ENCODE results near the gene TSC1. TPM values are rescaled to one million over a fixed set of nuclear protein-coding genes. Genes with fewer than 3 reads are reported as not detected.

The TSC1 gene
- total RNA-seq, 1 donor from 2014 or later: 45.9 TPM

DNA sequence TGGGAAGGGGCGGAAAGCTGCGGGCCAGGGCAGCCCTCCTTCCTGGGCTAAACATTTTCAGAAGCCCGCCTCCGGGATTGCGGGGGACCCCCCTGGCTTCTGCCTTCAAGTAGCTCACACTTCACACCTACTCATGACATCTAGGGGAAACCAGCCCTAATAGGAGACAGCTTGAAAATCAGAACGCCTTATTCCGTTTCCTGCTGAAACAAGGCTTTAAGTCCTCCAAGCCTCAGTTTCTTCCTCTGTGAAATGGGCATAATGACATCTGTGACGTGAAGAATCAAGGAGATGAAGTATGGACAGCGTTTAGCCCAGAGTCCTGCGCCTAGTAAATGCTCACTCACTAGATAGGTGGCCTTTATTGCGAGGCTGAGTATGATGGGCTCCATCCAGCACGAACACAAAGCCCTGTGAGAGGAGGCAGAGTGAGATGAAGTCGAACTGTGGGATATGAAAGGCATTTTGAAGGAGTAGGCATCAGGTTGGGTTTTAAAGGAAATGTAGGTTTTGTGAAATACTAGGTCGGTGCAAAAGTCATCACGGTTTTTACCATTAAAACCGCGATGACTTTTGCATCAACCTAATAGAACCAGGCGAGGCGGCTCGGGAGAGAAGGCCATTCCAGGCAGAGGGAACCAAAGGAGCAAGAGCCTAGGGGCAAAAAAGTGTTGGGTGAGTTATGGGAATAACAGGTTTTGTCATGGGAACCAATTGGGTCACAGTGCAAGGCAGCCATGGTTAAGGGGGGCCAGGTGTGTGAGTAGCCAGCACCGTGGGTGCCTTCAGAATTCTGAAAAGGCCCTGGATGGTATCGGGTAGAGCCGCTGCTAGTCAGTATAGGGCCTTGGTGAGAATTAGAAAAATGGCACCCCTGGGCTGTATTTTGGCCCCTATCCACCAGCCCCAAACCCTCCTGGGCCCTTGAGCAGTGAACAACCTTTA lies 1.0 kb upstream of the TSC1 start:
- DNase-seq (no peak), ATAC-seq (ENCODE audit: poor library complexity) (no peak)
- intact Hi-C loops (cut with DNase I): no loop called here

DNA sequence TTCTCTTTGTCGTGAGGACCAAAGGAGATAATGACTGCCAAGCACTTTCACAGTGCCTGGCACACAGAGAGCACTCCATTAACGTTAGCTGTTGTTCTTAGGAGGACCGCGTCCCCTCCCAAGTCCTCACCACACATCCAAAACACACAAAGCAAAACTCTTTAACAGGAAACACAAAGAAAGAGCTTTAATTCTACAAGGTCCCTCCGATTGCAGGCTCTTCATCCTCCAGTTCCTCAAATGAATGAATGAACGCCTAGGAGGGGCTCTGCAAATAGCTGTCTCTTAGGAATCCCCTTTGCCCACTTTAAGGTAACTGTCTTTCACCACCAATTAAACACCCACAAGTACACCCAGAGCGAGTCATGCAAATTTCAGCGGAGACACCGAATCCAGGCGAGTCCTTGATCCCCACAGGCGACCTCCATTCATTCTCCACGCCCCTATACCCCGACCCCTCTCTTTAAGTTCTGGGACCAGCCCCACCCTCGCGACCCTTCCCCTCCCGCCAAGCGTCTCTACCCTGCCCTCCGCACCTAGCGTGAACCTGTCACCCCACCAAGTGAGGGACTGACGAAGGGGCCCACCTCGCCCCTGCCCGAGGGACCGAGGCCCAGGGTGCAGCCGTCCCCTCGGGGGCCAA lies 644 bp downstream of the TSC1 start:
- DNase-seq: no peak
- intact Hi-C loops (cut with DNase I): no loop called here

DNA sequence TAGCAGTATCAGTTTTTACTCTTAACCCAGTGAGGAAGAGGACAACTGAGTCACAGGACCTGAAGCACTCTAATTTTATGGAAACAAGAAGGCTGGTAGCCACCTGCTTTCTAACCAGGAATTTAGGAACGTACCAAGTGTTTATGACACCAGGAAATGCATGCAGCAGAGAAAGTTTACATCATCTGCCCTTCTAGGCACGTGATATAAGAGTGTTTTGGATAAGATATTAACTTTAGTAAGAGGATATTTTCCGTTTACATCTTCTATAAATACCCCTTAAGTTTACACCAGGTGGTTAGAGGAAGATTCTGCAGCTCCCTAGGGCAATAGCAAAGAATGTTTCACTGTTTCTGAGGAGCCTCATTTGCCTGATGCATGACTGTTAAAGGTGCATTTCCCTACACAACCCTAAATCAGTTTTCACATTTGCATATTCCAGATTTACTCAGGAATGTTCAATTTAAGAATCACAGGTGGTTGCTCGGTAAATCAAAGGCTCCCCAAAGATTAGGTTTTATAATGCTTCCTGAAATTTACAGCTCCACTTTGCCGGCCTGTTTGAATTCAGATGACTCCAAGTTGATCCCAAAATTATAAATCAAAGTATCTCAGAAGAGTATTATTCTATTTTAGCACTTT lies 1.8 kb downstream of the TSC1 start:
- intact Hi-C loops (cut with DNase I): no loop called here
- DNase-seq (no peak), ATAC-seq (ENCODE audit: poor library complexity) (no peak)

More for the DNA sequence above, 644 bp downstream of the TSC1 start:
- no peak for ATAC-seq (ENCODE audit: poor library complexity)

DNA sequence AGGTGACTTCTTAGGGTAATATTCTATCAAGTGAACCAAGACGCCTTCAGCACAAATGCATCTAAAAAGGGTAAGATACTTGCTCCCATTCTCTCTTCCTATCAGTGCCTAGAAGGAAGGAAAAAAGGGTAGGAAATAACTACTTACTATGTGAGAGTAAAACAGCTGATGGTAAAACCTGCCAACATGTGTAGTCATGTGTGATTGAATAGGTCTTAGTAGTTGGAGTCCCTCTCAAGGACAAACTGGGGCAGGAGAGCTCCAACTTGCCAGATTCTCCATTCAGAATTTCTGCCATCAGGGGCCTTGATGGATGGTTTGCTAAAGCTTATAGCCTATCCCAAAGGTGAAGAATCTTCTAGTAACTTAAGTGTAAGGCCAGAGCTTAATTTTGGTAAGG lies 5.2 kb downstream of the TSC1 start:
- intact Hi-C loops (cut with DNase I): no loop called here
- DNase-seq (no peak), ATAC-seq (ENCODE audit: poor library complexity) (no peak)

DNA sequence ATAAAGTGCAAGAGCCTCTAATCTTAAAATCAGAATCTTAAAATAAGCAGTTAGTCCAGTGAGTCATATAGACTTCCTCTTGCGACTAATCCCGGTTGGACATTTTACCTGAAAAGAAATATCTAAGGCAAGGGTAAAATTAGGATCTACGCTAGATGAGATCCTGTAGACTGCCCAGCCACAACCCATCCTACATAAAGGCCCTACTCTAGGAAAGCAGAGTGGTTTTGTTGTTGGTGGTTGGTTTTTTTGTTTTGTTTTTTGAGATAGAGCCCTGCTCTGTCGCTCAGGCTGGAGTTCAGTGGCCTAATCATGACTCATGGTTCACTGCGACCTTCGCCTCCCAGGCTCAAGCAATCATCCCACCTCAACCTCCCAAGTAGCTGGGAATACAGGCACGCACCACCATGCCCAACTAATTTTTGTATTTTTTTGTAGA lies 6.9 kb downstream of the TSC1 start:
- DNase-seq (no peak), ATAC-seq (ENCODE audit: poor library complexity) (no peak)
- intact Hi-C loops (cut with DNase I): no loop called here

DNA sequence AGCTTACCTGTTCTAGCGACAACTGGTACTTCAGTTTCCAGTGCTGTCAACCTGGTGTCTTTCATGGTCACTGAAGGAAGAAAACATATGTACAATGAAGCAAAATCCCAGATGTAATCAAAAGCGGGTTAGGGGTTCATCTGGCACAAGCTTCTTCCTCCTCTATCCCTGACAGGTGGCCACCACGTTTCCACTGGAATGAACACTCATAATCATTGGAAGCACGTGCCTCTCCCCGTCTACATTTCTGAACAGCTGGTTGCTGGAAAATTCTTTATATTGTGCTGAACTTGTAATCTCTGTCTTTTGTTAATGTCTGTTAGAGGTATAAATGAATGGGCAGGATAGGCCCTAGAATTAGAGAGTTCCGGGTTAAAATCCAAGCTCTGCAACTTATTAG lies 9.4 kb downstream of the TSC1 start:
- intact Hi-C loops (cut with DNase I): no loop called here
- DNase-seq: no peak
- ATAC-seq (ENCODE audit: poor library complexity): no peak

DNA sequence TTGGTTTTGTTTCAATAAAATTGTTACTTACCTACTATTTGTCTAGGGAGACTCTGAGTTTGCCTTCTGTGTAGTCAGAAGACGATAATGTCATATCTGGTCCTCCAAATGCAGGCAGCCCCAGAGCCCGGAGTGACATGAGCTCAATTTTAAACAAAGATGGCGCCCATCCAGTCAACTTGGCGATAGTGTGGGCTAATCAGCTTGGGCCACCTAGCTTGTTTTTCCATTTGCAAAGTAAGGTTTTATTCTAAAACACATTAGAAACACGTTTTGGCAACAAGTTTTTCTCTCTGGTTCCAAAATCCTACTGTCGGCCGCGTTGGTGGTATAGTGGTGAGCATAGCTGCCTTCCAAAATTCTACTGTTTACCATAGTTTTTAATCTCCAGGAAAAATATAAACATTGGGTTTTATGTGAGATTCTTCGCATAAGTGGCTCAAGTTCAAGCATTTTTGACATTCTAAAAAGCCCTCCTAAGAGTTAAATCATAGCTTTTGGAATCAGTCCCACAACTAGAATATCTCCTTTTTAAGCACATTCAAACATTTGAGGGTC lies 13.2 kb downstream of the TSC1 start:
- no peak for DNase-seq
- intact Hi-C loops (cut with DNase I): no loop called here
- no peak for ATAC-seq (ENCODE audit: poor library complexity)

DNA sequence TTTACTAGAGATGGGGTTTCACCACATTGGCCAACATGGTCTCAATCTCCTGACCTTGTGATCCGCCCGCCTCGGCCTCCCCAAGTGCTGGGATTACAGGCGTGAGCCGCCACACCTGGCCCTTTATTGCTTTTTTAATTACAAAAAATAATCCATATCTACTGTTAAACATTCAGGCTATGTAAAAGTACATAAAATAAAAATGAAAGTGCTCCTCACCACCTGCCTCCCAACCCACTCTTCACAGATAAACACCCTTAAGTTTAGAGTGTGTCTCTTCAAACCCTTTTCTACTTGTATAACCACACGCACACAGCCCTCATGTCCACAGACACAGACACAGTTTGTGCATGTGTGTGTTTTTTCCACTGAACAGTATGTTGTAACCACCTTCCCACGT lies 16.7 kb downstream of the TSC1 start:
- intact Hi-C loops (cut with DNase I): no loop called here
- ATAC-seq (ENCODE audit: poor library complexity): no peak

DNA sequence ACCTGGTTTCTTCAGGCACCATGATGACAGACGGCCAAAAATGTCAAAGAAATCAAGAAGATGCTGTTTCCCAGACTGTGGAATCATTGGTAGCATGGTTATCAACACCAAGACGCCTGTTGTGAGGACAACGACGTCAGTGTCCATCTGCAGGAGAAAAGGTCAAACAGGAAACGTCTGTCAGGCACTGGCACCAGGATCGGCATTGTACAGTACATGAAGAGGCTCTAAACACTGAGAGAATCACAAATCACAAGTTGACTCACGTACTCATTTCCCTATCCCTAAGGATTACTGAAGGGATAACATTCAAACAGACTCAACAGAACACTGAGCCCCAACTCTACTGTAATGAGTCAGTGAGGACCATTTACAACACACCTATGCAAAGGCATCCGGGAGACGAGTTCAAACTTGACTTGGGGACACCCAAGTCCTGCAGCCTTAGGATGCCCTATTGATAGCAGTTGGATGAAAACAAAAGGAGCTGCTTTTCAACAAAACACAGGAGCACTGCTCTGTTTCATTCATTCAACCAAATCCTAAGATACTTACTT lies 21.0 kb downstream of the TSC1 start:
- ATAC-seq (ENCODE audit: poor library complexity): no peak
- DNase-seq: no peak
- intact Hi-C loops (cut with DNase I): no loop called here

More for the DNA sequence above, 16.7 kb downstream of the TSC1 start:
- no peak for DNase-seq

DNA sequence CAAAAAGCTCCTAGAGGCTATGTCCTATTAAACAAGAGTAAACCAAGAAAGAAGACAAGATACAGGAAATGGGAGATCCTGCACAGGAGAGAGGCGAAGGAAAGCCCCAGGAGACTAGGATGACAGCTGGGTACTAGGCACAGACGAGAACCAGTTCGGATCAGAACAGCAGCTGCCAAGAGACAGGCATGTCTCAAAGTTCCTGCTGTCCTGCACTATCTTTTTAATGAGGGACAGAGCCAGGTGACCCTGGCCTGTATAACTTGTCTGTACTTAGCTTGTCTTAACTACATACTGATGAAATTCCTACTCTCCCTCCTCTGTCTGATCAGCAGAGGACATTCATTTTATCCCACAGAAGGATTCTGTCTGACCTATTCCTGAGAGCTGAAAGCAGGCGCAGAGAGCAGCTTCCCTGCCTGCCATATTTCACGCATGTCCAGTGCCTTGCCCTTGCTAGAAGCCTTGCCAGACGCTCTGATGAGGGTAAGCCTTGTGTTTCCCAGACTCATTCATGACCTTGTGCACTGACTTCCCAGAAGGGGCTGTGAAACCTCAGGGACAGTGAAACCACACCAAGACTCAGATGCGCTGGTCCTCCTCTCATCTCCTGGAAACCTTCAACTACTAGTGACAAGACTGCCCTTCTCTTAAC lies 24.7 kb downstream of the TSC1 start:
- ATAC-seq (ENCODE audit: poor library complexity) (peak; percentile 67), DNase-seq (no peak)
- intact Hi-C loops (cut with DNase I): no loop called here

DNA sequence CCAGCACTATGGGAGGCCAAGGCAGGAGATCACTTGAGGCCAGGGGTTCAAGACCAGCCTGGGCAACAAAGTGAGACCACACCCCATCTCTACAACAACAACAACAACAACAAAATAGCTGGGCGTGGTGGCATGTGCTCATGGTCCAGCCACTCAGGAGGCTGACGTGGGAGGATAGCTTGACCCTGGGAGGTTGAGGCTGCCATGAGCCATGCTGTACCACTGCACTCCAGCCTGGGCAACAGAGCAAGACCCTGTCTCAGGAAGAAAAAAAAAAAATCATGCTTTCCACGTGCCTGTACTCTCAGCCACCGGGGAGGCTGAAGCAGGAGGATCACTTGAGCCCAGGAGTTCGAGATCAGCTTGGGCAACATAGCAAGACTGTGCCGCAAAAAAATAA lies 29.5 kb downstream of the TSC1 start:
- ATAC-seq (ENCODE audit: poor library complexity): no peak
- intact Hi-C loops (cut with DNase I): no loop called here

DNA sequence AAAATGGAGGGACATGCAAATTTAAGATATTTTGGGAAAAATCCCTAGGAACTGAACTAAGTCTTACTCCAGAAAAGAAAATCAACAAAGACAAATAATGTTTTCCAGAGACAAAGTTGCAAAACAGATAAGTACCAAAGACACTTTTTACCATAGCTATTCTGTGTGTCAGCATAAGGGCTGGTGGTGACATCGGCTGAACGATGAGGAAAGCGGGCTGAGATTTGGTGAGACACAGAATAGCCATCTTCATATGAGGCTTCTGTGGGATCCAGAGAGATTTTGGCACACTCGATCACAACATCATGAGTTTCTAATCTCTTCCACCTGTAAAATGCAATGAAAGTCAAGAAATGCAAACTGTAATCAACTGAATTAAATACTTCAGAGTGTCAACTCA lies 32.3 kb downstream of the TSC1 start:
- ATAC-seq (ENCODE audit: poor library complexity) (no peak), DNase-seq (no peak)
- intact Hi-C loops (cut with DNase I): no loop called here

More for the DNA sequence above, 29.5 kb downstream of the TSC1 start:
- DNase-seq: no peak

DNA sequence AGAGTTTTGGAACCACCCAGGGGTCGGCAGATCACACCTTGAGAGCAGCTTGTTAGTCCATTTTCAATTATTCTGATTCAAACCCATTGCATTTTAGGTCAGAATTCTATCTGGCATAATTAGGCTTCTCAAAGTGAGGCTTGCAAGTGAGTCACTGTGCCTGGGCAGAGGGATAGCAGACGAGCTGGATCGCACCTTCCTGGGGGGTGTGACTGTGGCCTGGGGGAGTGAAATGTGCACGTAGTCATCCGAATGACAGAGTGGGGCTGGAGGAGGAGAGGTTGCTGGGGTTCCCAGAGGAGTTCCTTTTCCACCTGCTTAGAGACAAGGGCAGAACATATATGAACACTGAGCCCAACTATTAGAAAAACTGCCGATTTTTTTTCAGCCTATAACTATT lies 34.0 kb downstream of the TSC1 start:
- intact Hi-C loops (cut with DNase I): no loop called here
- ATAC-seq (ENCODE audit: poor library complexity) (no peak), DNase-seq (no peak)

DNA sequence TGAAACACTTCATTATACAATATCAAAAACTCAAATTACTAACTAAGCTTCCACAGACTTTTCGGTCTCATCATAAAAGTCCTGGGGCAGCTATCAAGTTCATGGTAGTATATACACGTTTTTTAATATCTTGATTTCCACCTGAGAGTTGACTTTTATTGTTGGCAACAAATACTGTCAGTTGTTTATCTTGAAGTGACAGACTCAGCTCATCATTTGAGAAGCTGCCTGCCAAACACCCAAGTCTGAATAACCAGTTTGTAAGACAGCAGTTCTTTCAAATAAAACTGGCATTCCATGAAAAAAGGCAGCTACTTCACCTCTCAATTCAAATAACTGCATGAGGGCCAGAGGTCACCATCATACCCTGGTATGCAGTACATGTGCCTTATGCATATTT lies 35.1 kb downstream of the TSC1 start:
- no peak for DNase-seq

DNA sequence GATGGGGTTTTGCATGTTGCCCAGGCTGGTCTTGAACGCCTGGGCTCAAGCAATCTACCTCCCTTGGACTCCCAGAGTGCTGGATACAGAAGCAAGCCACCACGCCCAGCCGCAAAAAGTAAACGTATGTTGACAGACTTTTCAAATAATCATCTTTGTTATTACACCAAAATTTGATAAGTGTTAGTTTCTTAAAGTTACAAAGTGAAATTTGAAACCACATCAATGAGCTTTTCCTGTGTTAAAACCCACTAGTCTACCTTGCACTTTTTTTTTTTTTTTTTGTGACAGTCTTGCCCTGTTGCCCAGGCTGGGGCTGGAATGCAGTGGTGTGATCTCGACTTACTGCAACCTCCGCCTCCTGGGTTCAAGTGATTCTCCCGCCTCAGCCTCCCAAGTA lies 35.8 kb downstream of the TSC1 start:
- no peak for ATAC-seq (ENCODE audit: poor library complexity)
- intact Hi-C loops (cut with DNase I): no loop called here
- no peak for DNase-seq

More for the DNA sequence above, 35.1 kb downstream of the TSC1 start:
- ATAC-seq (ENCODE audit: poor library complexity): no peak
- intact Hi-C loops (cut with DNase I): no loop called here

DNA sequence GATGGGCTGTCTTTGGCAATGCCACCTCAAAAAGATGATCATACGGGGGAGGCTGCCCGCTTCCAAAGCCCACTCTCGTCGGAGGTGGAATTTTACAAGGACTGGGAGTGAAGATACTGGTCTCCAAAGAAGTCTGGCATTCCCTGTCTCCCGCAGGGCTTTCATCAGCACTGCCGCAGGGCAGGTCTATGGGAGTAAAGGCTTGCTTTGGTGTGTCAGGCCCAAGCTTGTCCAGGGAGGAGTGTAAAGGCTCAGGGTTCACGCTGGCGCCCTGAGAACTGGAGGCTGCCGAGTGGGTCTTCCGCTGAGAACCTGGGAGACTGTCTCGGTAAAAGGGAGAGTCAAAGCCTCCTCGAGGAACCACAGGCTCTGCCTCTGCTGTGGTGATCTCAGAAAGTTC lies 38.7 kb downstream of the TSC1 start:
- ATAC-seq (ENCODE audit: poor library complexity): no peak
- intact Hi-C loops (cut with DNase I): no loop called here
- no peak for DNase-seq

DNA sequence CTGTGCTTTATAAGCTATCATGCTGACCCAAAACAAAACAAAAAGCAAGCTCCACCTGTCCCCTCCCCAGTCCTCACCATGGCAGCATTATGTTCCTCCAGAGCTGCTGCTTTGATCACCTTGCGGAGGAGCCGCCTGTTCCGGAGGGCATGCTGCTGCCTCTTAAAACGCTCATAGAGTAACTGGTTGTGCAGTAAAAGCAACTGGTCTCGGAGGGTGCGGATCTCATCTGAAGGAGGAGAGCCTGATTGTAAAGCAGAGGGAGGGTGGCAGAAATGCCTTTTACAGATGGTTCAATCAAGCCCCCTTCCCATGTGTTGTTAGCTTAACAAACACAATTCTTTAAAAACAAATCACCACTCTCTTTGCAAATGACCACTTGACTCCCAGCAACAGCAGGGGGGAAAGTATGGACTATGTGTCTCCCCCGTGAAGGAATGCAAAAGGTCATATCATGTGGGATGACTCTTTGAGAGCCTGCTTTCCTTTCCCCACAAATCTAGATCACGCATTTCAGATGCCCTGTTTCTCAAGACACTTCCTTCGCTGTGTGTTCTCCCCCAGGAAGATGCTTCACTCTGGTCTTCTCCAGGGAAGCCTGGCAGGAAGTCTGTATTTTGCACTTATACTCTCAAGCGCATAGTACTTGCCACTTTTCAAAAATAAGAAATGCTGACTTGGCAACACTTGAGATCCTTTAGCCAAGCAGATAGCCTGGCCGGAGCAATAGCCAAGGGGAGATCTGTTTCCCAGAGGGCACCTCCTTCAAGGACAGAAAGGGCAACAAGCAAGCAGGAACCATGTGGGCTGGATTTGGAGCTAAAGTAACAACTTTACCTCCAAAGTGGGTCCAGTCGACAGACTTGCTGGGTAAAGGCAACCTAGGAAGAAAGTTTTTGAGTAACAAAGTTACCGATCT lies 40.6 kb downstream of the TSC1 start:
- DNase-seq: no peak
- ATAC-seq (ENCODE audit: poor library complexity): no peak
- intact Hi-C loops (cut with DNase I): no loop called here
